HG02763 (cell line): Measurements from ENCODE around the gene FOXB2.
"Not testable (repeated sequence)": the region's sequence is repeated elsewhere in the genome, so short reads cannot be mapped to it uniquely, and the experiment has no call there.

Source experiments
- ATAC-seq: cut with Tn5 transposase; IDR thresholded peaks from one replicate; pipeline ENCODE4 v1.9.1; 2021; ENCODE audit warnings: mild to moderate bottlenecking, moderate library complexity; ENCODE audit not compliant: unreplicated experiment

FOXB2 gene

GRCh38 chr9:77016121-77016525 lies 3.3 kb upstream of the FOXB2 start:
- ATAC-seq, result no peak

GRCh38 chr9:77016526-77017504 lies 2.6 kb upstream of the FOXB2 start:
- no peak for ATAC-seq

DNA sequence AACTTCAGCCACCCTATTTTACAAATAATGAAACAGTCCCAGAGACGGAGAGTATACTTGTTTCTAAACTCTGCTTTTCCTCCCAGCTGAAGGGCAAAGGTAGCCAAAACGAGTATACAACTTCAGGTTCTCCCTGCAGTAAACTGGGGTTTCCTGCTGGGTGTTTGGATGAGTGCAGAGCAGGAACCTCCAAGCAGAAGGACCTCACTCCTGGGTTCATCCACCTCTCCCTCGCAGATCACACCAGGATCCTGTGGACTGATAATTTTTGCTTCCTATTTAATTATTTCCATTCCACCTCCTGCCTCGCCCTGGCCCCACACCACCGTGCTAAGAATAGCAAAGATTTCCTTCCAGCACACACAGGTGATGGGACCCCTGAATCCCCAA lies 2.0 kb upstream of the FOXB2 start:
- no peak for ATAC-seq

GRCh38 chr9:77018058-77018968 lies 1.1 kb upstream of the FOXB2 start:
- ATAC-seq, result no peak

DNA sequence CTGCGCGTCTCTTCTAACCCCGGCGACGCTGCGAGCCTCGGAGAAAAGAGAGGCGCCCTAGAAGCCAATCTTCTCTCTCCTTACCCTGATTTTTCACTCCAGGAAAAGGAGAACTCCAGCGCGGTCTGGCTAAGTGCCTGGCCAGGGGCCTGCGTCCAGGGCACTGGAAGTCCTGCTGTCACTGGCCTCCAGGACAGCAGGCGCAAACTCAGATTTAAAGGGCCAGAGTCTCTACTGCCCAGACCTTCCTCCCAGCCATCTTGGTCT lies 553 bp upstream of the FOXB2 start:
- no peak for ATAC-seq

DNA sequence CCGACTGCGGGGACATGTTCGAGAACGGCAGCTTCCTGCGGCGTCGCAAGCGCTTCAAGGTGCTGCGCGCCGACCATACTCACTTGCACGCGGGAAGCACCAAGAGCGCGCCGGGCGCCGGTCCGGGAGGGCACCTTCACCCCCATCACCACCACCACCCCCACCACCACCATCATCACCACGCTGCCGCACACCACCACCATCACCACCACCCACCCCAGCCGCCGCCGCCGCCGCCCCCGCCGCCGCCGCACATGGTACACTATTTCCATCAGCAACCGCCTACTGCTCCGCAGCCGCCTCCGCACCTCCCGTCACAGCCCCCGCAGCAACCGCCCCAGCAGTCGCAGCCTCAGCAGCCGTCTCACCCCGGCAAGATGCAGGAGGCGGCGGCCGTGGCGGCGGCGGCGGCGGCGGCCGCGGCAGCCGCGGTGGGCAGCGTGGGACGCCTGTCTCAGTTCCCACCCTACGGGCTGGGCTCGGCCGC lies 514 bp downstream of the FOXB2 start:
- ATAC-seq, result no peak

GRCh38 chr9:77020413-77021290 lies 1.2 kb downstream of the FOXB2 start:
- ATAC-seq, result no peak

GRCh38 chr9:77021291-77021894 lies 1.9 kb downstream of the FOXB2 start:
- ATAC-seq, result no peak

DNA sequence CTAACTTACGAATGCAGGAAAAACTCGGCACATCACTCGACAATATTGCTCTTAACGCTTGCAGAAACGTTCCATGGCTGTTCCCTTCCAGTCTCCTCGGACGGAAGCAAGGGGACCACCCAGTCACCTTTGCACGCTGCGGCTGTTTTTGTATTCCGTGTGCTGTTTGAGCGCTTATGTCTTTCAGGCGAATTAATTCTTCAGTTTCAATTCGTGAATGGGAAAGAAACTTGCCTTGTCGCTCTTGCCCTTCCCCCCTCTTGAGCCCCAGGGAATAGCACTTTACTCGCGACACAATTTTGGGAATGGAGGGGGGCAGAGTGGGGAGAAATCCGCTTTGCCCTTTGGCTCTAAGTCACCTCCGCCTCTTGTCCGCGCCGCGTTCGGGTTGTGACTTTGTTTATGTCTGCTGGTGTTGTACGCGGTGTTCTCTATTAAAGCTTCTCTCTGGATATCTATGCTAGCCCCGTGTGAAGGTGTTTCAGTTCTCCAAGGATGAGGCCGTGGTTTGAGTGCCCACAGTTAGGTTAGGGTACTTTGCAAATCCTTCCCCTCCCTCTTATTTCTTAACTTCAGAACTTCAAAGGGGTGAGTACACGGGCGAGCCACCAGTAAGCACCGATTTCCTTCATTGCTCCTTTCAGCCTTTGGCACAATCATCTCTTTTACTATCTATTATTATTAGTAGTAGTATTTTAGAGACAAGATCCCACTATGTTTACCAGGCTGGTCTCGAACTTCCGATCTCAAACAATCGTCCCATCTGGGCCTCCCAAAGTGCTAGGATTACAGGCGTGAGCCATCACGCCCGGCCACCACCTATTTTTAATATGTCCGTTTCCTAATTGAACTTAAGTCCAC lies 2.7 kb downstream of the FOXB2 start:
- ATAC-seq, result no peak

DNA sequence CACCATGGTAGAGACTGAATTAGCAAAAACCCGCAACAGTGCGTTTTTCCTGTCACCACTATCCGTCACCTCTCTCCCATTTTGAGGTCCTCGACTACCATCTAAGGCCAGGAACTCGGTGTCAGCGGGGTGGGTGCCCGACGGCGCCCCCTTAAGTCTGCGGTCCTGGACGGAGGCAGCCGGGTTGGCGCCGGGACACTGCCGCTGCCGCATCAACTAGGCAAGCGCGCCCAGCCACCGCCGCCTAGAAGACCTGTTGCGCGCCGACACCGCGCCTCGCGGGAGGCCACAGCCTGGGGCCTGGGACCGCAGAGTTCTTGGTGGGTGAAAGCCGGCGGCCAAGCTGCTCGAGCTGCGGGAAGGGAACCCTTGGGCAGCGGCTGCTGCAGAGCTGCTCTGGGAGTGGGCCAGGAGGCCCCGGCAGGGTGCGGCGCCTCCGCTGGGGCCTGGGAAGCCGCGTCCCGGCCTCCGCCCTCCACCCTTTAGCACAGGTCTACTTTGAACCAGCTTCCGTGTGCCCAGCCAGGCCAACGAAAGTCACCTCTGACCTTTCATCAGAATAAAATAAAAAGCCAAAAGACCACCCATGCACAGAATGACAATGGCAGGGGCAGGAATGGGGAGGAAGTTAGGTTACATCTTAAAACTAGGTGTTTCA lies 3.5 kb downstream of the FOXB2 start:
- ATAC-seq, result no peak

DNA sequence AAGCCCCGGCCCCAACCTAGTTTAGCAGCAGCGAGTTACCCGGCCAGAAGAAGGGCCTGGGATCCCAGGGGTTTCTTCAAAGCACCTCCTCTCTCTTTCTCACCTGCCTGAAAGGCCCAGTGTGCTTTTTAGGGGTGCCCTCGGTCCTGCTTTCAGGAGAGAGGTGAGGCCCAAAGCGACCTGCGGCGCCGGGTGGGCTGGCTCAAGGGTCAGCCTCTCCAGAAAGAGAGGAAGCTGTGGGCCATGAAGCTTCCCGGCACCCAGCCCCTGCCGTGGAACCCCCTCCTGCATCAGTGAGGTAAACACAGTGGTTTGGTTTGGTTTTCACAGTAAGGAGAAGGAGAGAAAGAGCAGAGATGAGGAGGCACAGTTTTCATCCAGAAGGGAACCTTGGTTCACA lies 4.3 kb downstream of the FOXB2 start:
- ATAC-seq, result no peak

- no peak for ATAC-seq
Observed at GRCh38 chr9:77024776-77025545, 5.5 kb downstream of the FOXB2 start.

- ATAC-seq, result no peak
Observed at GRCh38 chr9:77028478-77028877, 9.0 kb downstream of the FOXB2 start.

DNA sequence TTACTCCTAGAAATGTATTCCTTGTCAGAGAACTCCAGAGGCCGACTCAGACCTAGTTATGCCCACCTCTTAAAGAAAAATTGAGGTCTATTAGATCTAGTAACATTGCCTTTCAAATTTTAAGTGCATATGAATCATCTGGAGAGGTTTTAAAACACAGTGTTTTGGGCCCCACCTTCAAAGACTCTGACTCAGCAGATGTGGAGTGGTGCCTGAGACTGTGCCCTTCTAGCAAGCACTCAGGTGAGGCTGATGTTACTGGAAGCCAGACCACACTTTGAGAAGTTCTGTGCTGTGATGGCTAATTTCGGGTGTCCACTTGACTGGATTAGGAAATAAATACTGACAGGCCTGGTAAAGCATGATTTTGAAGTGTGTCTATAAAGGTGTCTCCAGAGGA lies 10.6 kb downstream of the FOXB2 start:
- ATAC-seq, result no peak

- ATAC-seq, result no peak
Observed at GRCh38 chr9:77038281-77039036, 19.0 kb downstream of the FOXB2 start.

- no peak for ATAC-seq
Observed at GRCh38 chr9:77040340-77040739, 20.9 kb downstream of the FOXB2 start.

DNA sequence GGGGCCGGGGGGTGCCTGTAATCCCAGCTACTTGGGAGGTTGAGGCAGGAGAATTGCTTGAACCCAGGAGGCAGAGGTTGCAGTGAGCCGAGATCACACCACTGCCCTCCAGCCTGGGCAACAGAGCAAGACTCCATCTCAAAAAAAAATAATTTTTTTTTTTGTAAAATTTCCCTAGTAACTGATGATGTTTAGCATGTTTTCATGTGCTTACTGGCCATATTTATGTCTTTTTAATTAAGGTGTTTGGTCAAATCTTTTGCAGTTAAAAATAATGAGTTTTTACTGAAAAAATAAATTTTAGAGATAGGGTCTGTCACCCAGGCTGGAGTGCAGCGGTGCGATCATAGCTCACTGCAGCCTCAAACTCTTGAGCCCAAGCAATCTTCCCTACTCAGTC lies 24.3 kb downstream of the FOXB2 start:
- not testable (repeated sequence) for ATAC-seq
